ENCODE results near the gene CD38. TPM values are rescaled to one million over a fixed set of nuclear protein-coding genes. Genes with fewer than 3 reads are reported as not detected.
"Not testable (repeated sequence)": the region's sequence is repeated elsewhere in the genome, so short reads cannot be mapped to it uniquely, and the experiment has no call there.

The CD38 gene
- total RNA-seq, 4 donors from 2014 or later = 7.3 to 13.9 (median 9.2) TPM

DNA sequence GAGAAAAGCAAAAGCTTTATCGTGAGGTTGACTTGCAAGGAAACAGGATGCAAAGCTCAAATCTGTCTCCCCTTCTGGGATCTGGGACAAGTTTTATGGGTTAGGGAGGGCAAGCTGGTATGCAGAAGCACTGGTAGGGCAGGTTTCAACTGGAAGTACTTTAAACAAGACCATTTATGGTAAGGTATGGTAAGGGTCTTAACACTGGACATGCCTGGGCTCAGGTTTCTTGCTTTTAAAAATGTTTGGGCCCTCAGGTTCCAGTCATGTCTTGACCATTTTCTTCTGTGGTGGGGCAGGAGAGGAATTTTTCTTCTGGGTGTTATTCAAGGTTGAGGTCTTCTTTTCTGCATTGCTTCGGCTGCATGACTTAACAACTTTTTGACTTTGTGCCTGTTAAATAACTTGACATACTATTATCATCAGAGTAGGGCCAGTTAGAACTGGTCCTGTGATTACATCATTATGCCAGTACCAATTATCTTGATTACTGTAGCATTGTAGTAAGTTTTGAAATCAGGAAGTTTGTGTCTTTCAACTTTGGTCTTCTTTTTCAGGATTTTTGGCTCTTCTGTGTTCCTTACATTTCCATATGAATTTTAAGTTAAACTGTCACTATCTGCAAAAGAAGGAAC, 33.7 kb downstream of the CD38 start:
- no peak for DNase-seq (ENCODE audit: low spot score)
- TF ChIP-seq, protein P1, sequence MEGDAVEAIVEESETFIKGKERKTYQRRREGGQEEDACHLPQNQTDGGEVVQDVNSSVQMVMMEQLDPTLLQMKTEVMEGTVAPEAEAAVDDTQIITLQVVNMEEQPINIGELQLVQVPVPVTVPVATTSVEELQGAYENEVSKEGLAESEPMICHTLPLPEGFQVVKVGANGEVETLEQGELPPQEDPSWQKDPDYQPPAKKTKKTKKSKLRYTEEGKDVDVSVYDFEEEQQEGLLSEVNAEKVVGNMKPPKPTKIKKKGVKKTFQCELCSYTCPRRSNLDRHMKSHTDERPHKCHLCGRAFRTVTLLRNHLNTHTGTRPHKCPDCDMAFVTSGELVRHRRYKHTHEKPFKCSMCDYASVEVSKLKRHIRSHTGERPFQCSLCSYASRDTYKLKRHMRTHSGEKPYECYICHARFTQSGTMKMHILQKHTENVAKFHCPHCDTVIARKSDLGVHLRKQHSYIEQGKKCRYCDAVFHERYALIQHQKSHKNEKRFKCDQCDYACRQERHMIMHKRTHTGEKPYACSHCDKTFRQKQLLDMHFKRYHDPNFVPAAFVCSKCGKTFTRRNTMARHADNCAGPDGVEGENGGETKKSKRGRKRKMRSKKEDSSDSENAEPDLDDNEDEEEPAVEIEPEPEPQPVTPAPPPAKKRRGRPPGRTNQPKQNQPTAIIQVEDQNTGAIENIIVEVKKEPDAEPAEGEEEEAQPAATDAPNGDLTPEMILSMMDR (IDR thresholded peaks at IDR 0.05) = no peak
- ATAC-seq (ENCODE audit: low FRiP score) = no peak

DNA sequence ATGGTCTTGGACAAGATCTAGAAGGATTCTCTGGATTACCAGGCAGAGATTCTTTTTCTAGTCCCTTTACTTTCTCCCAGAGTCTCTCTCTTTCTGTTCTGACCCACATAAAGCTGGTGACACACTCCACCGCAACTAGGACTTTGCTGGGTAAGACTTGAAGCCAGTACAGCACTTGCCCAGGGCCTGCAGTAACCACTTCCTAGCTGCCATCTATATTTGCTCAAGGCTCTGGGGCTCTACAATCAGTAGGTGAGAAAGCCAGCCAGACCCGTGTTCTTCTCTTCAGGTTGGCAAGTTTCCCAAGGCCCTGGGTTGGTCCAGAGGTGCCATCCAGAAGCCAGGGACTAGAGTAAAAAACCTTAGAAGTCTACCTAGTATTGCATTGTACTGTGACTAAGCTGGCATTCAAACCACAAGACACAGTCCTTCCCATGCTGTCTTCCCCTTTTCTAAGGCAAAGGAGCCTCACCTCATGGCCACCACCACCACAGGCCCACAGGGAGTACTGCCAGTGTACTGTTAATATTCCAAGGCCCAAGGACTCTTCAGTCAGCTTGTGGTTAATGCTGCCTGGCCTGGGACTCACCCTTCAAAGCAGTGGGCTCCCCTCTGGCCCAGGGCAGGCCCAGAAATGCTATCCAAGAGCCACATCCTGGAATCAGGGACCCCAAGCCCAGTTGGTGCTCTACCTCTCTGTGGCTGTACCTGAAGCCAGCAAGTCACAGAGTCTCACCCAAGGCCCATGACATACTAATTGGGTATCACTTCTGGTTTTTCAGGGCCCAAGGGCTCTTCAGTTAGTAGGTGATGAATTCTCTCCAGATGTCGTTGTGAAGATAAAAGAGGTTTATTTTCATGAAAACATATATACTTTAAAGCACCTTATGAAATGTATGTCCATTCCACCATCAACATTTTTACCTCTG, 54.7 kb downstream of the CD38 start:
- DNase-seq (ENCODE audit: low spot score) (no peak), ATAC-seq (ENCODE audit: low FRiP score) (no peak)
- TF ChIP-seq, protein P1 (IDR thresholded peaks at IDR 0.05) = no peak

DNA sequence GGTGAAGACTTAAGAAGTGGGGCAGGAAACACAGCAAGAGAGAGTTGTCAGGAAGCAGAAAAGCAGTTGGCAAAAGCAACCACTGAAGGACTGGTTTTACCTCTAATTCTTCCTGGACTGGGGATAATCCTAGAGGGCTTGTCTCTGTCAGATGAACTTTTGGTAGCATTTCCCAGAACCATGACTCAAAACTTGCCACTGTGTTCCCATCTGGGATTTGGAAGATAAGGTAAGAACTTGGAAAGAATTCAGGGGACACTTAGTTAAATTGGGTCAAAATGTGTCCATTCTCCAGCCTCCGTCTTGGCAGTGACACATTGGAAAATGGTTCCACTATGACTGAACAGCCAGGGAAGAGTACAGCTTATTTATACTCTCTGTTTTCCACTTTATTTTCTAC, 55.7 kb downstream of the CD38 start:
- DNase-seq (ENCODE audit: low spot score) (no peak), ATAC-seq (ENCODE audit: low FRiP score) (no peak)
- TF ChIP-seq, protein P1 (IDR thresholded peaks at IDR 0.05) = no peak

DNA sequence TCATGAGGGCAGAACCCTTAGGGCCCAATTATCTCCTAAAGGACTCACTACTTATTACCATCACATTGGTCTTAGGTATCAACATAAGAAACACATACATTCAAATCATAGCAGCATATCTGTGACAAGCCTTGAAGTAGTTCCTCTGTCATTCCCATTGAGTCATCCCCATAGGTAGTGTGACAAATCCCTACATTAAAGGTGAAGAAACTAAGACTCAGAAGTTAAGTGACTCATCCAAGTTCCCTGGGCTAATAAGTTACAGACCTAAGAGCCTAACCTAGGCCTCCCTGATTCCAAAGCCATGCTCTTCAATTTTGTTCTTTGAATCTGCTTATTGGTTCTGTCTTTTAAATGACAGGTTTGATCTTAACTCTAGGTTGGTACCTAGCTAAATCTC, 58.2 kb downstream of the CD38 start:
- TF ChIP-seq, protein P1 (IDR thresholded peaks at IDR 0.05) = no peak
- DNase-seq (ENCODE audit: low spot score) (no peak), ATAC-seq (ENCODE audit: low FRiP score) (no peak)

DNA sequence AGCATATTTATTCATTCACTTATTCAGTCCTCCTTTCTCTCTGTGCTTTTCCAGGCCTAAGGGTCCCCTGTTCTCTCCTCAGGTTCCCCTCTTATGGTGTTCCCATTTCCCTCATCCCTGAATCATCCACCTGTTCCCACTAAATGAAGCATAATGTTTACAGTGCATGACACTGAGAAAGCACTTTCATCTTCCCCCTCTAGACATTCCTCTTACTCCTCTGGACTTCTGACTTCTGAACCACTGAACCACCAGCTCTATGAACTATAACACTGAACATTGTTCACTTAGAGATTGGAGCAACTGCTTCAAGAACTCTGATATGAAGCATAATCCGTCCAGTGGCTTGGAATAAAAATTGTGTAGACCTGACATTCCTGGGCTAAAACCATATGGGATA, 59.5 kb downstream of the CD38 start:
- TF ChIP-seq, protein P1 (IDR thresholded peaks at IDR 0.05) = no peak
- DNase-seq (ENCODE audit: low spot score) = no peak
- no peak for ATAC-seq (ENCODE audit: low FRiP score)

DNA sequence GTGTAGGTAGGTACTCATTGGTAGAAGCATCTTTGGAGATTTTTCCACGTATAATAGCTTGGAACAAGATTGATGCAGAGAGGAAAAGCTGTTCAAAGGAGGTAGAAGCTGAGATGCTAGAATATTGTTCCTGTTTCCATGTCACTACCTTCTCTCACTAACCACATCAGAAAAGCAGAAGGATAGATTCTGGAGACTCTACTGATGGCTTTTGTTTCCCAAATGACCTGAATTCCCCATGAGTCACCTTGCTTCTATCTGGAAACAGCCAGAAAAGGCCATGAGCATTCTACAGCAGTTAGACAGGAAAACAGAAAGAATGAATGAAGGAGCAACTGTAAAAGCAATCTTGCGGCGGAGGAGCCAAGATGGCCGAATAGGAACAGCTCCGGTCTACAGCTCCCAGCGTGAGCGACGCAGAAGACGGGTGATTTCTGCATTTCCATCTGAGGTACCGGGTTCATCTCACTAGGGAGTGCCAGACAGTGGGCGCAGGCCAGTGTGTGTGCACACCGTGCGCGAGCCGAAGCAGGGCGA, 63.1 kb downstream of the CD38 start:
- not testable (repeated sequence) for DNase-seq (ENCODE audit: low spot score); ATAC-seq (ENCODE audit: low FRiP score)

DNA sequence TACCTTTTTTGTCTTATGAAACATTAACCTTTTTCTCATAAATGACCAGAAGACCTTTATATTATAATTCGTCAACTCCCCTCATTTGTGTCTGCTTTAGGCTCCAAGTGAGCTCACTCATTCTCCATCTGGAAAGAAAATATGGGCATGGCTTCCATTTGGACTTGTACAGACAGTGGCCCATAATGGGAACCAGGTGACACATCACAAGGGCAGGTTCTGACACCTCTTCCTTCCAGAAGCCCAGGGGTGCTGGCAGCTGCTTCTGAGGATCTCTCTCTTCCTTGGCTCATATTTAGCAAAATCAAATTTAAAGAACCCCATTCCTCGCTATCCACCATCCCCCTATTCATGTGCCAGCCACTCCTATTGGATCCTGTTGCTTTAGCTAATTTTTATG, 69.6 kb downstream of the CD38 start:
- DNase-seq (ENCODE audit: low spot score) = no peak
- ATAC-seq (ENCODE audit: low FRiP score) = no peak
- TF ChIP-seq, protein P1 (IDR thresholded peaks at IDR 0.05) = no peak
